HG03159 (cell line): ENCODE results near the gene C11orf65.
"Not testable (repeated sequence)": the region's sequence is repeated elsewhere in the genome, so short reads cannot be mapped to it uniquely, and the experiment has no call there.

Source experiments
- ATAC-seq: cut with Tn5 transposase; IDR thresholded peaks from one replicate; pipeline ENCODE4 v1.9.1; 2021; ENCODE audit warnings: mild to moderate bottlenecking, moderate library complexity; ENCODE audit not compliant: unreplicated experiment

C11orf65 gene

DNA sequence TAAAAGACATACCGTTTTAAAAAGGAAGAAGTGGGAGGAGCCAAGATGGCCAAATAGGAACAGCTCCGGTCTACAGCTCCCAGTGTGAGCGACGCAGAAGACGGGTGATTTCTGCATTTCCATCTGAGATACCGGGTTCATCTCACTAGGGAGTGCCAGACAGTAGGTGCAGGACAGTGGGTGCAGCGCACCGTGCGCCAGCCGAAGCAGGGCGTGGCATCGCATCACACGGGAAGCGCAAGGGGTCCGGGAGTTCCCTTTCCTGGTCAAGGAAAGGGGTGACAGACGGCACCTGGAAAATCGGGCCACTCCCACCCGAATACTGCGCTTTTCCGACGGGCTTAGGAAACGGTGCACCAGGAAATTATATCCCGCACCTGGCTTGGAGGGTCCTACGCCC is 93.8 kb downstream of the C11orf65 start:
- ATAC-seq: not testable (repeated sequence)

DNA sequence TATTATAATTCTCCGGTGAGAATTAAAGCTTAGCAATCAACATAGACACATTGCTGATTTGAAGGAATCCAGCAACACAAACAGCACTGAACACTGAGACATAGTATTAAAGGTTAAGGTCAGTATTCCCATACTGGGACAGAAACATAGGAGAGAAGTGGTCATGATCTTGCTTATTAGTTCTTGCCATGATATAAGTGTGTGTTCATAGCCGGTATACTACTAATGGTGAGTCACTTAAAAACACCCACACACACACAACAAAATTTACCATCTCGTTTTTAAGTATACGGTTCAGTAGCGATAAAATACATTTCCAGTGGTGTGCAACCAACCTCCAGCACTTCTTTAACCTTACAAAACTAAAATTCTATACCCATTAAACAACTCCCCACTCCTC is 96.3 kb downstream of the C11orf65 start:
- ATAC-seq: no peak

DNA sequence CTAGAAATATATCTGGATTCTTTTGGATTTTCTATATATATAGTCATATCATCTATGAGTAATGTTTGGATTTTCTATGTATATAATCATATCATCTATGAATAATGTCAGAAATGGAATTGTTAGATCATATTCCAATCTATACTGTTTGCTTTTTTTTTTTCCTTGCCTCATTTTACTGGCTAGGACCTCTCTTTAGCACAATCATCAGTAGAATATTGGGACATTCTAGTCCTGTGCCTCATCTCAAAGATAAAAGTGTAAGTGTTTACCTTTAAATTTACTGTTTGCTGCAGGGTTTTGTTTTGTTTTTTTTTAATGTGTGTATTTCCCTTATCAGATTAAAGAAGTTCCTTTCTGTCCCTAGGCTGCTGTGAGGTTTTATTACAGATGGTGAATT is 97.0 kb downstream of the C11orf65 start:
- no peak for ATAC-seq

DNA sequence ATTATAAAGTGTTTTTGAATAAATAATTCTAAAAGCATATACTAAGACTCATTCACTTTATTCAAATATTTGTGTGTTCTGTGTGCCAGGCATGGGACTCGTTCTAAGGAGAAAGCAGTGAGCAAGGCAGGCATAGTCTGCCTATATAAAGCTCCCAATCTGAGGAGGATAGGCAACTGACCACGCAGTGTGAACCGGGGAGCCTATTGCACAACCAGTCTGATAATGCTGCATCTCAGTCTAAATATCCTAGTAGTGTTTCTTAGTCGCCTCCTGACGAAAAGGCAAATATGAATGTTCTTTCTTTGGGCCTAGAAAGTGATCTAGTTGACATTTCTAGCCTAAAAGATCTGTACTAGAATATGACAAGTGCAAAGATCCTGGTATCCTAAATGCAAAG is 98.3 kb downstream of the C11orf65 start:
- ATAC-seq: no peak

DNA sequence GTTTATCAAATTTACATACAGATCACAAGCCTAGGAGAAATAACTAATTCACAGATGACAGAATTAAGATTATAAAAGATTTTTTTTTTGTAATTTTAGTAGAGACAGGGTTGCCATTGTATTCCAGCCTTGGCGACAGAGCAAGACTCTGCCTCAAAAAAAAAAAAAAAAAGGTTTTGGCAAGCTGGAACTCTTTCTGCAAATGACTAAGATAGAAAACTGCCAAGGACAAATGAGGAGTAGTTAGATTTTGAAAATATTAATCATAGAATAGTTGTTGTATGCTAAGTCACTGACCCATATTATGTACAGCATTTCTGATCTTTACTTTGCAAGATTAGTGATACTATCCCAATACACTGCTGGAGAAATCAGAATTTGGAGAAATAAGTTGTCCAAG is 99.2 kb downstream of the C11orf65 start:
- no peak for ATAC-seq

DNA sequence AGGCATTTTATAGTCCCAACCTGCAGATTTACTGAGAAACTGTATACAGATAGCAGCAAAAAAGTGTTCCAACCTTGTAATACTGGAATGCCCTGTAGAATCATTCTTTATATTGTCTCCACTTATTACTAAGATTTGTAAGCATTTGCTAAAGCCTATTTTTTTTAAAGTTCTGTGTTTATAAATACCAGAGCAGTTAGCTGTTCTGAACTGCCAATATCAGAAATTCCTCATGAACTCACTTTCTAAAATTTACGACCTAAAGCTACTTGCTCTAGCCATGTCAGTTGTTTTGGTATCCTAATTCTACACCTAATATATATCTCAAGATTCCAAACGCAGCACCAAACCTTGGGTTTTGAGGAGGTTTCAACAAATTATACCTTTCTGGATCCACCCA is 103.2 kb downstream of the C11orf65 start:
- no peak for ATAC-seq

GRCh38 chr11:108351468-108351867 is 115.9 kb downstream of the C11orf65 start:
- no peak for ATAC-seq

GRCh38 chr11:108346451-108346850 is 120.9 kb downstream of the C11orf65 start:
- ATAC-seq: no peak

GRCh38 chr11:108345767-108346166 is 121.6 kb downstream of the C11orf65 start:
- no peak for ATAC-seq

GRCh38 chr11:108343714-108344113 is 123.6 kb downstream of the C11orf65 start:
- ATAC-seq: no peak

GRCh38 chr11:108341654-108342053 is 125.7 kb downstream of the C11orf65 start:
- no peak for ATAC-seq

DNA sequence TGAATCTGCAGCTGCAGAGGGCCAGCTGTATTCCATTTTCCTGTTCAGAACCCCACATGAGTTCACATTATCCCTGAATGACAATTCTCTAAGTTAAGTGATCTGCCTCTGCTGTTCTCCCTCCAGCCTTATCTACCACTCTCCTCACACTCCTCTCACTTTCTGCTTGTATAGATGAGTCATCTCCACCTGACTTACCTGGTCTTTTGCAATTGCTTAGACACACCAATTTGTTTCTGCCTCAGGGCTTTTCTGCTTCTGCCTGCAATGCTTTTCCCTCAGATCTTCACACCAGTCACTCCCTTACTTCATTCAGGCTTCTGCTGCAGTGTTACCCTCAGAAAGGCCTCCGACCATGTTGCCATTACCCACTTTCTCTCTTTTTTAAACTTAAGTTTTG is 126.4 kb downstream of the C11orf65 start:
- no peak for ATAC-seq

- ATAC-seq: no peak
These were observed 128.6 kb downstream of the C11orf65 start for GRCh38 chr11:108338750-108339149.

DNA sequence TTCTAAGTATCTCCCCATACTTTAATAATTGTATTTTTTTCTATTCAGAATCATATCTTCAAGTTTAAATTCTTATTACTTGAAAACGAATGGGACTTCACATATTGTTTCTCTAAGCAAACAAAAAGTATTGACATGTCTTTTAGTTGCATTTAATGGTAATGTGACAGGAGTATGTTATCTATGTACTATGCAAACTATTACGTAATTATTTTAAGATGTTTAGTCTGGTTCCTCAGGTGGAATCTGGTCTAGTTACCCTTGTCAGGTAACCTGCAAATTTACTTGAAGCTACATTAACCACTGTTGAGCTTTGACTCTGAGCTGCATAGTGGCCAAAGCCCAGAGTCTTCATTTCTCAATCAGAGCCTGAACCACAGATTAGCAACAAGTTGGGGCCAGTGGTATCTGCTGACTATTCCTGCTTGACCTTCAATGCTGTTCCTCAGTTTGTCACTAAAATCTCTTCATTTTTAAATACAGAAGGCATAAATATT is 133.9 kb downstream of the C11orf65 start:
- ATAC-seq: no peak
